Measurements from ENCODE around the gene ZMYND10.
A peak's percentile ranks its signal among the peaks of the same experiment; 100 is the strongest.

ZMYND10 gene

GRCh38 chr3:50323092-50323600 is 22.4 kb downstream of the ZMYND10 start:
- H3K4me1 ChIP-seq: peaks cover 0 to 65% (median 40%) of the 10 kb centered on the region in 4 donors
- intact Hi-C loops (cut with DNase I; ENCODE audit: low total_unique reads): no loop called here
- H3K9me3 ChIP-seq: no peaks in the 10 kb centered on the region
- TF ChIP-seq CTCF (IDR thresholded peaks at IDR 0.05): no peak
- peak in 1 of 2 donors; percentile 70 for DNase-seq
- H3K36me3 ChIP-seq: peaks cover 7 to 31% (median 18%) of the 10 kb centered on the region in 3 donors
- no peak overlapping the region for H3K4me3 ChIP-seq
- H3K27ac ChIP-seq: peak overlapping the region; percentile 93
- H3K27me3 ChIP-seq: no peaks in the 10 kb centered on the region

DNA sequence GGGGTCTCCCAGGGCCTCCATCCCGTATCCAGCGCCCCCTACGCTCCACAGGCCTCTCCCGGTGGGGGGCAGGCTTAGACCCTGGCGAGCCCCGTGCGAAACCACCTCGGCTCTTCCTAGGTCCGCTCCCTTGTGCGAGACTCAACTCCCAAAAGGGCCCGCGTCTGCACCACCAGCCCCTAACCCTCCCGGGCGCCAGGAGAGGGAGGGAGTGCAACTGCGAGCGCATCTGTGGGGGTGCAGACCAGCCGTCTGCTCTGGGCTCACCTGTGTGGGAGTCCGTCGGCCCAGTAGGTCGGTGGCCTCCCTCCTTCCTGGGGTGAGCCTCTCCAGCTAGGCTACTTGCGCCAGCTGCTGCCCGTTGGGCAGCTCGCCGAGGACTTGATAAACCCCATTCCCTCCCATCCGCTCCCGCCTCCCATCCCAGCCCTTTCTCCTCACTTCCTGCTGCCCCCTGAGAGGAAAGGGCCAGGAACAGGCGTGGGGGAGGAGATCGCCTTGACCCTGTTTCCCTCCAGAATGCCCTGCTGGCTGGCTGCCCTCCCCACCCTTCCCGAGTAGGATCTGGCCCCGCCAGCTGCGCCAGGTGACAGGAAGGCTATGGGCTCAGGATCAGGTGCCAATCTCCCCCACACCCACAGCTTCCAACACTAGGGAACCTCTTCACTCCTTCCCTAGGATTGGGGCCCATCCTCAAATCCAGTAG is 23.0 kb downstream of the ZMYND10 start, which contains the start of gene HYAL2:
HYAL2 (minus strand) TSS at position 360 of the 706 bp plus-strand sequence. CDS start 2,256 bp downstream, outside the sequence.
- Histone ChIP-seq H3K4me1 (peaks cover 0 to 68% (median 41%) of the 10 kb centered on the region in 4 donors), H3K4me3 (peak within 1 kb of the TSS; percentile 70 to 89), H3K9me3 (no peaks in the 10 kb centered on the region), H3K36me3 (peaks cover 7 to 36% (median 24%) of the 10 kb centered on the region in 3 donors), H3K27ac (peak within 1 kb of the TSS; percentile 93), H3K27me3 (no peaks in the 10 kb centered on the region)
- intact Hi-C loops (cut with DNase I; ENCODE audit: low total_unique reads): no loop called here
- peak in 1 of 2 donors; percentile 77 for DNase-seq
- no peak for TF ChIP-seq CTCF (IDR thresholded peaks at IDR 0.05)

- Histone ChIP-seq H3K4me1 (peaks cover 0 to 68% (median 36%) of the 10 kb centered on the region in 4 donors), H3K9me3 (no peaks in the 10 kb centered on the region), H3K27me3 (no peaks in the 10 kb centered on the region), H3K4me3 (peak overlapping the region; percentile 70 to 89), H3K27ac (peak overlapping the region; percentile 93), H3K36me3 (peaks cover 7 to 36% (median 29%) of the 10 kb centered on the region in 3 donors)
- no peak for DNase-seq
- intact Hi-C loops (cut with DNase I; ENCODE audit: low total_unique reads): no loop called here
- TF ChIP-seq CTCF (IDR thresholded peaks at IDR 0.05): no peak
Observed at GRCh38 chr3:50322115-50322385, 23.5 kb downstream of the ZMYND10 start.

DNA sequence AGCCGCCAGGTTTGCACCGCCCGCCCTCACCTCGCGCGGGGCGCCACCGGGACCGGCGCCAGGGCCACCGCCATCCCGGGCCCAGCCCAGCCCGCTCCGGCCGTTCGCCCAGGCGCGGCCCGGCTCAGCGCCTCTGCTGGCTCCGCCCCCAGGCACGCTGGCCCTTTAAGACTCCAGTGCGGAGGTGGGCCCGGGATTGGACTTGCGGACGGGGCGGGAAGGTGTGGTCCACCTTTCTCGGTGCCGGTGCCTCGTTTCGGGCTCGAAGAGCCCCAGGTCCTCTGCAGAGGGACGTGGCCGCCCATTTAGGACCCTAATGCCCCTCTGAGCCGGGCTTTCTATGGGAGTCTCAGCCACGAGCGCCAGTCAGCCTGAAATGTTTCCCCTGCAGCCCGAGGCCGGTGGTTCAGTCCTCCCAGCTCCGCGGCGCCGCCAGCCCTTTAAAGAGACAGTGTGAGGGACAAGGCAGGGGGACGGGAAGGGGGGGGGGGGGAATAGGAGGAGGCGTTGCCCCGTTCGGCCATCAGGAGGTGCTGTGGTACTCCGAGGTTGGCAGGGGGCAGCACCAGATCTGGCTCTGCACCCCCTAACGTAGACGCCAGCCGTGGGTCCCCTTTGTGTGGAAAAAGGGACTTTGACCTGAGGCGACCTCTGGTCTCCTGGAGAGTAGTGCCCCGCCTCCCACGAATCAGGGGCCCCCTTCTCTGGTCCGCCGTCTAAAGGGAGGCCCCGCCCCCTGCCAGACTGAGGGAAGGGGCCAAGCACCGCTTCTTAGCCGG is 24.0 kb downstream of the ZMYND10 start:
- intact Hi-C loops (cut with DNase I; ENCODE audit: low total_unique reads): loop anchor here (2.0 kb wide), 1 partner anchor 21 kb away; no protein-coding TSS in a partner anchor
- peak; percentile 90 to 94 for DNase-seq
- H3K36me3 ChIP-seq: peaks cover 7 to 33% (median 33%) of the 10 kb centered on the region in 3 donors
- H3K27ac ChIP-seq: peak overlapping the region; percentile 93
- H3K4me3 ChIP-seq: peak overlapping the region; percentile 70 to 89
- TF ChIP-seq CTCF (IDR thresholded peaks at IDR 0.05): peak; percentile 38 to 44
- peaks cover 0 to 67% (median 31%) of the 10 kb centered on the region in 4 donors for H3K4me1 ChIP-seq
- no peaks in the 10 kb centered on the region for H3K27me3 ChIP-seq
- H3K9me3 ChIP-seq: no peaks in the 10 kb centered on the region

DNA sequence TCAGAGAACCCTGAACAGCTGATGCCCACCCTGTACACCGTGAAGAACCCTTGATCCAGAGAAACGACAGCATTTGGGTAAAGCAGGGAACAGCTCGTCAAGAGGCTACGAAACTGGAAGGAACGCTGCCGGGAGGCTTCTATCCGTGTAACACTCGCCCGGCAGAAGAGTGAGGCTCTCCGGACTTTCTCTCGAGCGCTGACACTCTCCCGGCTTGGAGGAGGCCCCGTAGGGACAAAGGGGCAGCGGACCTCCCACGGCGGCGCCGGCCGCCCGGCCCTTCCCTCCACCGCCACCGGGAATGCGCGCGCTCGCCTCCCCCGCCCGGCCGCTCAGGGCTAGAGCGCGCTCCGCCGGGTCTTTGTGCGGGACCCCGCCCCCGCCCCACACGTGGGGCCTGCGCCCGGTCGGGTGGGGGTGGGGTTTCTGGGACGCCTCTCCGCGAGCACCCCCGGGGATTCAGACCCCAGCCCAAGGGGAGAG is 24.6 kb downstream of the ZMYND10 start:
- H3K27me3 ChIP-seq: no peaks in the 10 kb centered on the region
- no peaks in the 10 kb centered on the region for H3K9me3 ChIP-seq
- peaks cover 0 to 63% (median 30%) of the 10 kb centered on the region in 4 donors for H3K4me1 ChIP-seq
- TF ChIP-seq CTCF (IDR thresholded peaks at IDR 0.05): peak in 1 of 2 experiments; percentile 5
- peak overlapping the region; percentile 93 for H3K27ac ChIP-seq
- intact Hi-C loops (cut with DNase I; ENCODE audit: low total_unique reads): loop anchor here (2.0 kb wide), 1 partner anchor 20 kb away; no protein-coding TSS in a partner anchor
- DNase-seq: peak; percentile 71 to 87
- H3K36me3 ChIP-seq: peaks cover 6 to 29% (median 26%) of the 10 kb centered on the region in 3 donors
- H3K4me3 ChIP-seq: peak overlapping the region; percentile 70 to 89
